ENCODE data around the gene RCAN2.

RCAN2 gene

DNA sequence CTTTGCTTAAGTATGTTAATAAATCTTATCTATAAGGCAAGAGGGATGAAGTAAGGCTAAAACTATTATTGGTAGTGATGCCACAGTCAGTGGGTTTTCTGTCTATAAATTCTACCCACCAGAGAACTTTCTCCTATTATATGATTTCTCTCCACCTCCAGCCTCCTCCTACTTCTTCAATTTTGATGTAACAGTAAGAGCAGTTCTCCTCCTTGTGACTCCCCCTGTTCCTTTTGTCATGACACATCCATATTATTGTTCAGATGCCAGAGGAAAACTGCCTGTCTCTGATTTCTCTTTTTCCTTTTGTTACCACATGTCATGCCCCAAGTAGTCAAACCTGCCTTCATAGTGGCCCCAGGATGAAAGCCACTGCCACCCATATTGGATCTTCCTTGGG lies 9.1 kb upstream of the RCAN2 start:
- DNase-seq (ENCODE audit: insufficient read length, low spot score) (no peak), FAIRE-seq (no peak)

DNA sequence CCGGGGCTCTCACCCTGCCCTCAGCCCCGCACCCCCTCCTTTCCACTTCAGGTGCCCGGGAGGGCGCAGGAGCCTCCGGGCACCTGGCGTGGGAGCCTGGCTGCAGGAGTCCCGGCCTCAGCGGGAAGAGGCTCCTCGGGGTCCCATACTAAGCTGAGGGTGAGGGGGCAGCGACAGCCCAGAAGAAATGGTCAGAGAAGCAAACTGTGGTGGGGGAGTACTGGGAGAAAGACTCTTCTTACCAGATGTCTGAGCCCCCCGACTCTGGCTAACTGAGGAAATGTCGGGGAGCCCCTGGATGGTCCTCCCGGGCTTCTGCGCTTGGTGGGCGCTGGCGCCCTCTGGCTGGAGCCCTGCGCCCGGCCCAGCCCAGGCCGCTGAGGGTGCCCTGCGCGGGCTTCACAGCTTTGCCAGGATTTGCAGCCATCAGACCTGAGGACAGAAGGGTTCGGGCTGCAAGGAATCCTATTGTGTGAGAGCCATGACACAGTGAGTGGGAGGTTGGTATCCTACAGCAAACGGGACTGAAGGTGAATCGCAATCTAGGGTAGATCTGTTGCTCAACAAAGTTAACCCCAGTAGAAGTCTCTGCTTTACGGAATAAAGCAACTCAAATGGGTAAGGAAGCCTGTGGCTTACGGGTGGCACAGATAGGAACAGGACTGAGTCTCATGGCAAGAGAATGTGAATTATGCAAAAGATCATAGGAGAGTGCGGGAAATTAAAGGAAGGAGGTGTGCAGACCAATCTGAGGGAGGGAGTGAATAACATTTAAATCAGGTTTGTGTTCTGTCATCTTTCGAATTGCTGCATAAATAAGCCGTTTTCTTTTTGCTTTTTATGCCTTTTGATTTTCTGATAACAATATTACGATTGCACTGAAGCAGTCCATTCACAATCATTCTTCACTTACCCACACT lies 639 bp upstream of the RCAN2 start:
- peak; percentile 23 for FAIRE-seq

DNA sequence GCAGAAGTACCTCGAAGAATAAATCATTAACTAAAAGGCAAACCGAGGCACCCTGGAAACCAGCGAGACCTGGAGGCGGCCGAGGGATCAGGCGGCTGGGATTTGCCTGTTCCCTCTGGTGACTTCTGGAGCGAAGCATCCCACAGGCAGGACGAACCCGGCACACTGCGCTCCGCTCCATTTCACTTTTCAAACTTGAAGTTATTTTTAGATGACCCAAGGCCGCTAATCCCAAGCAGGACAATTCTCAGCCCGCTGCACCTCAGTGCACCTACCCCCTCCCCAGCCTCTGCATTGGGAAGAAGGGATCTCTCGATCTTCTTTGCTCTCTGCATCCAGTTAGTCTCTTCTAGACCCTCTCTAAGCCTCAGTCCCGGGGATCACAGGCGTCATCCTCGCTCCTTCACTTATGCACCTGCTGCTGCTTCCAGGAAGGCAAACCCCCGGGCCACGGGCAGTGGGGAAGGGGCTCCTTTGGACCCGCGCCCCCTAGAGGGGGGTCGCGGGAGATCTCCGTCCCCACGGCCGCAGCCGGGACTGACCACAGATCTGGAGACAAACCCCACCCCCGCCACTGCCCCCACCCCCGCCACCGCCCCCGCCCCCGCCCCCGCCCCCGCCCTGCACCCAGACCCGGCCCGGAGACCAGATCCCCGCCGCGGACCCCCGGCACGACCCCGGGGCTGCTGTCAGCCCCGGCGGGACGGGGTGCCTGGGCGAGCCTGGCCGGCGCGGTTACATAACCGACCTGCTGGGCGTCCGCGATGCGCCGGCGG lies 636 bp downstream of the RCAN2 start:
- no peak for FAIRE-seq
- peak; percentile 13 for DNase-seq (ENCODE audit: insufficient read length, low spot score)

More for the DNA sequence above, 639 bp upstream of the RCAN2 start:
- peak; percentile 54 for DNase-seq (ENCODE audit: insufficient read length, low spot score)

- no peak for FAIRE-seq
- no peak for DNase-seq (ENCODE audit: insufficient read length, low spot score)
Measured at GRCh38 chr6:46486181-46486580, 5.1 kb downstream of the RCAN2 start.

GRCh38 chr6:46484081-46484820 lies 7.0 kb downstream of the RCAN2 start:
- FAIRE-seq: no peak
- no peak for DNase-seq (ENCODE audit: insufficient read length, low spot score)

GRCh38 chr6:46476301-46476700 lies 14.9 kb downstream of the RCAN2 start:
- FAIRE-seq: no peak
- no peak for DNase-seq (ENCODE audit: insufficient read length, low spot score)

GRCh38 chr6:46473881-46474280 lies 17.4 kb downstream of the RCAN2 start:
- DNase-seq (ENCODE audit: insufficient read length, low spot score): no peak
- no peak for FAIRE-seq

GRCh38 chr6:46472243-46472642 lies 19.0 kb downstream of the RCAN2 start:
- DNase-seq (ENCODE audit: insufficient read length, low spot score): no peak
- no peak for FAIRE-seq

GRCh38 chr6:46469021-46469420 lies 22.2 kb downstream of the RCAN2 start:
- DNase-seq (ENCODE audit: insufficient read length, low spot score): no peak
- FAIRE-seq: no peak

- FAIRE-seq (no peak), DNase-seq (ENCODE audit: insufficient read length, low spot score) (no peak)
Measured at GRCh38 chr6:46468403-46469010, 22.7 kb downstream of the RCAN2 start.

DNA sequence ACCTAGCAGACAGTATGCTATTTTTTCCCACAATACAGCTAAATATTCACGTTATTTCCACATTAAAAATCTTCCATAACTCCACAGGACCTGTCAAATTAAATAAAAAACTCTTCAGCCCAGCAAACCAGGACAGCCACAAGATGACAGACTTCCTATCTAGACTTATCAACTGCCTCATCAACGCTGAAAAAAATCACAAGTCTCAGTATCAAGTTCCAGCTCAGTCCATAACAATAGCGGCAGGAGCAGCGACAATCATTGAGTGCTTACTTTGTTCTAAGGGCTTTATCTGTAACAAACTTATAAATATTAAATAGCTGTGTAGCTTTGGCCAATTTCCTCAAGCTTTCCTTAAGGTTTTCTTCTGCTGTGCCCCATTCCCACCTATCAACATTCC lies 24.7 kb downstream of the RCAN2 start:
- FAIRE-seq (no peak), DNase-seq (ENCODE audit: insufficient read length, low spot score) (no peak)

GRCh38 chr6:46465294-46466165 lies 25.7 kb downstream of the RCAN2 start:
- FAIRE-seq (no peak), DNase-seq (ENCODE audit: insufficient read length, low spot score) (no peak)

DNA sequence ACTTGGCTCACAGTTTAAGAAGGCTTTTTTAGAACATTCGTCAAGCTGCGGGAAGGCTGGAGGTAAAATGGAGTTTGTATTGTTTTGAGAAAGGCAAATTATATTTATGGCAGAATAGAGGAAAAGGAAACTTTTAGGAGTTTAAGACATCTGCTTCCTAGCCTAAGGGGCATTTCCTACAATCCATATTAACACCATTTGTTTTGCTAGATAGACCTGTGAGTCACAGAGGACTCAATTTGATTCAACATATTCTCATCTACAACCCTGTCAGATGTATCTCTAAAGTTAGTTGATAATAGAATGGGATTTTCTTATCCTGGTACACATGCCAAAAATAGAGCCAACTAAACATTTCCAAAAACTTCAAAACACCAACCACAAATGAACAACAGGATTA lies 35.0 kb downstream of the RCAN2 start:
- FAIRE-seq (no peak), DNase-seq (ENCODE audit: insufficient read length, low spot score) (no peak)

DNA sequence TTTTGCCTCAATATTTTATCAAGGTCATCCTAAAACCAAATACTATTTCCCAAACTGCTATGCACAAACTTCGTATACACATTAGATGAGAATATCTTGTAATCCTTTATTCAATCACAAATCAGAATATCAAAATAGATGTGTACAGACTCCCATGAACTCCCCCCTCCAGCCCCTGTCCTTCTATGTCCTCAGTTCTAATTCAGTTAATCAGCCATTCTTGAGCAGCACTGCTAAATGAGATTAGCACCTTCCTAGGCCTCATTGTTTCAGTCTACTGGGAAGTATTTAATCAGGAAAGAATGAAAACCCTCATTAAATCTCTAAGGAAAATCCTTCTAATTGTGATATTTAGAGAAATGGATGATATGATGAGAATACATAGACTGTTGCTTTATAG lies 36.6 kb downstream of the RCAN2 start:
- FAIRE-seq: no peak
- no peak for DNase-seq (ENCODE audit: insufficient read length, low spot score)

DNA sequence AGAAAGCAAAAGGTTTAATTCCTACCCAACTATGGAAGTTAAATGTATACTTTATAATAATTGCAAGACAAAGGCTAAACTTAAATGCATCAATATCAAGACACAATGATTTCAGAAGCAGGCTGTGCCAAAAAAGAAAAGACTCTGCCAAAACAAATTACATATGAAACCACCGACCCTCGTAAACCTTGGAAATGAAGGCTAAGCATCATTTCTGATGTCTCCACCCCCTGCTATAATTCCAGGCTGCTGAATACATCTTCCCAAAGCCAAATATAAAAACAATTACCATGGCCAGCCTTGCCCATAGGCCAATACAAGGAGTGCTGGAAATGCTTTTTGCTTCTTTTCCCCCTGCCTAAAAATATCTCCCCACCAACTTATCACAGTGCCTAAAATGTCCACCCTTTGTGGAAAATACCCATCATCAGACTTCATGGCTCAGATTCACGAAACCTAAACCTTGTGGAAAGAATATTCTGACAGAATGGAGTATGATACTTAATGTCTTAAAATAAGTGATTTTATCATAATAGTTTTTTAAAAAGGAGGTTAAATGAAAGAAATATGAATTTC lies 37.4 kb downstream of the RCAN2 start:
- DNase-seq (ENCODE audit: insufficient read length, low spot score): no peak
- no peak for FAIRE-seq

DNA sequence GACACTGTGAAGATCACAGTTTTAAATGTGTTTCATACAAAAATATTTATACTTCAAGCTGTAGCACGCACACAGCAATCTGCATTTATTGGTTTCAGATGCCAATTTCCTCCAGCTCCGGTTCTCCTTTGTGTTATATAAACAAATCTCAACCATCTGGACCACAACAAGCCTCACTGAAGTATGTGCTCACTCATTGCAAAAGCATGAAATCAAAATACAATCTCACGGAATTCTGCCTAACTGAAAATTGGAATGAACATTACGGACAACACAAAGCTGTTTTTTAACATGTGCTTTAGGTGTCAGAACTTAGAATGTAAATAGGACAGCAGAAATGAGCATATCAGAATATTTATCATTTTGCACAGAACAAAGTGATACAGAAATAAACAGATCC lies 38.0 kb downstream of the RCAN2 start:
- DNase-seq (ENCODE audit: insufficient read length, low spot score) (no peak), FAIRE-seq (no peak)

- FAIRE-seq (no peak), DNase-seq (ENCODE audit: insufficient read length, low spot score) (no peak)
Measured at GRCh38 chr6:46452312-46452917, 38.8 kb downstream of the RCAN2 start.

DNA sequence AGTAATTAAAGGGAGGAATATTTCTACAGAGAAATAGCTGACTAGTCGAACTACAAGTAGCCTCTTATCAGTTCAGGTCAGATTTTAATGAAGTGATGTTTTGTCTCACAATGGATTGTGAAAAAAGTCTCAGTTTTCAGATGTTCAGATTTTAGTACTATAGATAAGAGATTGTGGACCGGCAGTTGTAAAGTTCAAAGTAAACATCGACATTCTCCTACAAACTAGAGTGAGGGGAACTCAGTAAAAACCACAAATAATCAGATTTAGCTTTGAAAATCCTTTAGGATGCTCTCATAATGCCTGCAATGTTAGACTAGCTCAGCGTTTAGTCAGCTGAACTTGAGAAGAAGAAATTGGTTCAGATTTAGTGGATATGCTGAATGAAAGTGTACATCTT lies 39.9 kb downstream of the RCAN2 start:
- no peak for FAIRE-seq

More for the DNA sequence above, 39.9 kb downstream of the RCAN2 start:
- DNase-seq (ENCODE audit: insufficient read length, low spot score): no peak

Measured in HTR-8/SVneo (cell line).